HepG2 (cell line): ENCODE results near the gene SLC38A3. TPM values are rescaled to one million over a fixed set of nuclear protein-coding genes. Genes with fewer than 3 reads are reported as not detected.
A peak's percentile ranks its signal among the peaks of the same experiment; 100 is the strongest.

Experiments used
- ATF1 ChIP-seq: IDR thresholded peaks from 2 replicates; pipeline ENCODE4 v1.6.1; 2016; ENCODE audit warnings: mild to moderate bottlenecking, control low read depth
- BHLHE40 ChIP-seq: IDR thresholded peaks from 2 replicates; pipeline ENCODE4 v1.6.1; 2011; ENCODE audit warnings: low read length, improper control_type of control experiment
- CEBPZ ChIP-seq: IDR thresholded peaks from 2 replicates; pipeline ENCODE4 v1.6.1; 2012; ENCODE audit warnings: low read length, improper control_type of control experiment
- HDAC1 ChIP-seq: sonication (generic); formaldehyde crosslinking; IDR thresholded peaks from 2 replicates; pipeline ENCODE4 v1.5.1; 2020; ENCODE audit warnings: mild to moderate bottlenecking, missing genetic modification reagents
- HDAC2 ChIP-seq: sonication (generic); formaldehyde crosslinking; IDR thresholded peaks from 2 replicates; pipeline ENCODE4 v1.4.0; 2020; ENCODE audit warnings: missing genetic modification reagents
- HDAC6 ChIP-seq: fragments of 200-600 bp; sonication (generic); IDR thresholded peaks from 2 replicates; pipeline ENCODE4 v1.7.0; 2017; ENCODE audit warnings: mild to moderate bottlenecking, antibody characterized with exemption, low read length, low read depth
- KDM6A ChIP-seq: IDR thresholded peaks from 2 replicates; pipeline ENCODE4 v1.6.1; 2016; ENCODE audit warnings: low read depth
- MED13 ChIP-seq: sonication (generic); formaldehyde crosslinking; IDR thresholded peaks from 2 replicates; pipeline ENCODE4 v1.5.0; 2020; ENCODE audit warnings: missing genetic modification reagents
- NR2F2 ChIP-seq: IDR thresholded peaks from 2 replicates; pipeline ENCODE4 v1.6.1; 2012; ENCODE audit warnings: low read depth, inconsistent platforms, borderline replicate concordance
- ZKSCAN8 ChIP-seq: IDR thresholded peaks from 2 replicates; pipeline ENCODE4 v1.6.1; 2016; ENCODE audit warnings: borderline replicate concordance, missing genetic modification reagents, missing compliant biosample characterization
- ZNF101 ChIP-seq: sonication (generic); formaldehyde crosslinking; IDR thresholded peaks from 2 replicates; pipeline ENCODE4 v1.4.0; 2020; ENCODE audit warnings: mild to moderate bottlenecking, low read depth, missing genetic modification reagents, borderline replicate concordance
- ZNF281 ChIP-seq: sonication (generic); formaldehyde crosslinking; IDR thresholded peaks from 2 replicates; pipeline ENCODE4 v1.4.0; 2020; ENCODE audit warnings: missing genetic modification reagents, borderline replicate concordance
- ZNF704 ChIP-seq: sonication (generic); formaldehyde crosslinking; IDR thresholded peaks from 2 replicates; pipeline ENCODE4 v1.8.1; 2023; ENCODE audit warnings: mild to moderate bottlenecking, inconsistent platforms, moderate library complexity, missing genetic modification reagents, borderline replicate concordance
- ZSCAN22 ChIP-seq: sonication (generic); formaldehyde crosslinking; IDR thresholded peaks from 2 replicates; pipeline ENCODE4 v1.4.0; 2020; ENCODE audit warnings: mild to moderate bottlenecking, missing genetic modification reagents
- polyA plus RNA-seq, 8 experiments: library from polyadenylated mRNA; depleted of rRNA in 3 of 8; stranded (reverse) in 7 of 8; unstranded in 1 of 8; fragments of >200 nt; fragmentation: Illumina TruSeq in 4 of 8; extraction: Trizol in 4 of 8; gene quantifications; 2 replicates each; pipeline versions ENCODE4 v1.2.1 to v1.2.3, GENCODE V29; 2011 to 2016; ENCODE audit warnings: low read depth in 4 of 8, missing spikeins in 1 of 8, mixed read lengths in 1 of 8; ENCODE audit not compliant: insufficient read depth in 1 of 8
- total RNA-seq, 5 experiments: library from RNA; depleted of rRNA; stranded (reverse); fragments of >200 nt; fragmentation: Illumina TruSeq; extraction: Trizol; gene quantifications; 2 replicates each; pipeline ENCODE4 v1.2.3, GENCODE V29; 2016; ENCODE audit warnings: low read depth in 1 of 5
- TF ChIP-seq, protein P1 (sequence below): sonication (generic); formaldehyde crosslinking; IDR thresholded peaks from 2 replicates; pipeline ENCODE4 v1.5.1; 2020; ENCODE audit warnings: mild to moderate bottlenecking, missing genetic modification reagents, borderline replicate concordance

Gene SLC38A3
- total and polyA plus RNA-seq, 2 of the 13 experiments (the other 11 are each of a cell fraction or from before 2014, with no cell fraction given) = 29.8 to 164 TPM

- TF ChIP-seq, protein P1, sequence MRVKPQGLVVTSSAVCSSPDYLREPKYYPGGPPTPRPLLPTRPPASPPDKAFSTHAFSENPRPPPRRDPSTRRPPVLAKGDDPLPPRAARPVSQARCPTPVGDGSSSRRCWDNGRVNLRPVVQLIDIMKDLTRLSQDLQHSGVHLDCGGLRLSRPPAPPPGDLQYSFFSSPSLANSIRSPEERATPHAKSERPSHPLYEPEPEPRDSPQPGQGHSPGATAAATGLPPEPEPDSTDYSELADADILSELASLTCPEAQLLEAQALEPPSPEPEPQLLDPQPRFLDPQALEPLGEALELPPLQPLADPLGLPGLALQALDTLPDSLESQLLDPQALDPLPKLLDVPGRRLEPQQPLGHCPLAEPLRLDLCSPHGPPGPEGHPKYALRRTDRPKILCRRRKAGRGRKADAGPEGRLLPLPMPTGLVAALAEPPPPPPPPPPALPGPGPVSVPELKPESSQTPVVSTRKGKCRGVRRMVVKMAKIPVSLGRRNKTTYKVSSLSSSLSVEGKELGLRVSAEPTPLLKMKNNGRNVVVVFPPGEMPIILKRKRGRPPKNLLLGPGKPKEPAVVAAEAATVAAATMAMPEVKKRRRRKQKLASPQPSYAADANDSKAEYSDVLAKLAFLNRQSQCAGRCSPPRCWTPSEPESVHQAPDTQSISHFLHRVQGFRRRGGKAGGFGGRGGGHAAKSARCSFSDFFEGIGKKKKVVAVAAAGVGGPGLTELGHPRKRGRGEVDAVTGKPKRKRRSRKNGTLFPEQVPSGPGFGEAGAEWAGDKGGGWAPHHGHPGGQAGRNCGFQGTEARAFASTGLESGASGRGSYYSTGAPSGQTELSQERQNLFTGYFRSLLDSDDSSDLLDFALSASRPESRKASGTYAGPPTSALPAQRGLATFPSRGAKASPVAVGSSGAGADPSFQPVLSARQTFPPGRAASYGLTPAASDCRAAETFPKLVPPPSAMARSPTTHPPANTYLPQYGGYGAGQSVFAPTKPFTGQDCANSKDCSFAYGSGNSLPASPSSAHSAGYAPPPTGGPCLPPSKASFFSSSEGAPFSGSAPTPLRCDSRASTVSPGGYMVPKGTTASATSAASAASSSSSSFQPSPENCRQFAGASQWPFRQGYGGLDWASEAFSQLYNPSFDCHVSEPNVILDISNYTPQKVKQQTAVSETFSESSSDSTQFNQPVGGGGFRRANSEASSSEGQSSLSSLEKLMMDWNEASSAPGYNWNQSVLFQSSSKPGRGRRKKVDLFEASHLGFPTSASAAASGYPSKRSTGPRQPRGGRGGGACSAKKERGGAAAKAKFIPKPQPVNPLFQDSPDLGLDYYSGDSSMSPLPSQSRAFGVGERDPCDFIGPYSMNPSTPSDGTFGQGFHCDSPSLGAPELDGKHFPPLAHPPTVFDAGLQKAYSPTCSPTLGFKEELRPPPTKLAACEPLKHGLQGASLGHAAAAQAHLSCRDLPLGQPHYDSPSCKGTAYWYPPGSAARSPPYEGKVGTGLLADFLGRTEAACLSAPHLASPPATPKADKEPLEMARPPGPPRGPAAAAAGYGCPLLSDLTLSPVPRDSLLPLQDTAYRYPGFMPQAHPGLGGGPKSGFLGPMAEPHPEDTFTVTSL (CRISPR knock-in tag) = peak; percentile 19; the same call in 1 of the 2 replicates
- TF ChIP-seq HDAC1 (peak; percentile 70), ATF1 (CRISPR knock-in tag) (no peak), BHLHE40 (0 out of 2 replicates have a peak, but pooled peaks have one; percentile 9), ZKSCAN8 (CRISPR knock-in tag) (0 out of 2 replicates have a peak, but pooled peaks have one; percentile 21), ZNF281 (CRISPR knock-in tag) (peak; percentile 99), ZNF704 (CRISPR knock-in tag) (no peak; the same call in 1 of the 2 replicates), ZSCAN22 (no peak), HDAC2 (CRISPR knock-in tag) (peak; percentile 85), NR2F2 (no peak), CEBPZ (no peak), HDAC6 (no peak), MED13 (CRISPR knock-in tag) (no peak), KDM6A (peak; percentile 88), ZNF101 (no peak)
Observed at GRCh38 chr3:50203113-50203808, 1.8 kb upstream of the SLC38A3 start (continued).
